Activated CD4-positive, CD25-positive, alpha-beta regulatory T cell treated with anti-CD3 and anti-CD28 coated beads, Interleukin-2, amount 50 U/mL, for 24 hours (primary cell): ENCODE measurements around the gene ACSF2.
"Not testable (repeated sequence)": the region's sequence is repeated elsewhere in the genome, so short reads cannot be mapped to it uniquely, and the experiment has no call there.

Experiments
- ATAC-seq, 2 donors: fragments of 150-1000 bp; cut with Tn5 transposase; one replicate each; pipeline ENCODE4 v1.10.0; 2021; ENCODE audit warnings: mild to moderate bottlenecking in 1 of 2, moderate library complexity in 1 of 2

ACSF2 gene

DNA sequence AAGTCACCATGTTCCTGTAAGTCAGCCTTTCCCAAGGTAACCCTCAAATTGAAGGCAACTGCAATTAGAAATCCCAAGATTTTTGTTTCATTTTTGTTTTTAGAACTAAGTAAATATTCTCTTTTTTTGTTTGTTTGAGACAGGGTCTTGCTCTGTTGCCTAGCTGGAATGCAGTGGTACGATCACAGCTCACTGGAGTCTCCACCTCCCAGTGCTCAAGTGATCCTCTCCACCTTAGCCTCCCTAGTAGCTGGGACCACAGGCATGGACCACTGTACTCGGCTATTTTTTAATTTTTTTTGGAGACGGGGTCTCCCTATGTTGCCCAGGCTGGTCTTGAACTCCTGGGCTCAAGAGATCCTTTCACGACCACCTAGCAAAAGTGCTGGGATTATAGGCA is 18.1 kb upstream of the ACSF2 start:
- ATAC-seq = no peak

DNA sequence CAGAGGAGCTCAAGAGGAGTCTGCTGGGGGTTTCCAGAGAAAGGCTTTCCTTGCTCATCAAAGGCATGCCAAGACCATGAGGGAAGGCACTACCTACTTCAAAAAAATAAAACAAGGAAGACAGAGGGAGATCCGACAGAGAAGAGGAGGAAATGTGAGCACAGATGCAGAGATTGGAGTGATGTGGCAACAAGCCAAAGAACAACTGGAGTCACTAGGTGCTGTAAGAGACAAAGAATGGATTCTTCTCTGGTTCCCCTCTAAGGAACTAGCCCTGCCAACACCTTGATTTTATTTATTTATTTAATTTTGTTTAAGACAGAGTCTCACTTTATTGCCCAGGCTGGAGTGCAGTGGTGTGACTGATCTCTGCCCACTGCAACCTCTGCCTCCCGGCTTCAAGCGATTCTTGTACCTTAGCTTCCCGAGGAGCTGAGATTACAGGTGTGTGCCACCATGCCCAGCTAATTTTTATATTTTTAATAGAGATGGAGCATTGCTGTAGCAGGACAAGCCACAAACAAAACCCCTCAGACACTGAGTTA is 13.8 kb upstream of the ACSF2 start:
- no peak for ATAC-seq

DNA sequence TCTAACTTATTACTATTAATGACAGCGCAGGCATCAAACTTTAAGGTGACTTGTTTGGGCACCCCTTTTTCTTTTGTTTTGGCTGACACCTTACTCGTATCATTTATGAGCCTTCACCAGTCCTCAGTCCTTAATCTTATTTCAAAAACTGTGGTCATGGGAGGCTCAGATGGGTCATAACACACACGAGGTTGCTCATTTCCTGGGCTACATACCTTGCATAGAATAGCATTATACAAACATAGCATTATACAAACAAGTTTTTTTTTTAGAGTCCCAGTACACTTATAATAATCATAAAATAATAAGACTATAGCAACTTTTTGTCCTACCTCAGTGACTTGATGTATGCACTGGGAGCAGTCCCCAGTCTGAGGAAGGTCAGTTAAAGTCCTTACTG is 11.2 kb upstream of the ACSF2 start:
- ATAC-seq = no peak

DNA sequence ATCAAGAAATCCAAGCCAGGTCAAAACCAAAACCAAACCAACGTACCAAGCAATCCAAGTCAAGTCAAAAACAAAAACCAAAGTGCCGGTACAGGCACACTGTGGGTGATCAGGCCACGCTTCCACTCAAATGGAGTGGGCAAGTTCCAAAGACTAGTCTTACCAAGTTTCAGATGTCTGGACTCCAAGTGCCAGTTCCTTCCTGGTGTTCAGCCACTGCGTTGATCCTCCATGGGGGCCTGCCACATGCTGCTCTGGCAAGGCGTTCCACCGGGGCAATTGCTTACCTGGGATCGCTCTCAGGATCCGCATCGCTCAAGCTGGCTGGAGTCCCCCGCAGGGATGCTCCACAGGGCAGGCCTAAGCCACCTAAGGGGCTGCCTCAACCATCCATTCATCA is 6.4 kb upstream of the ACSF2 start:
- ATAC-seq = not testable (repeated sequence)

GRCh38 chr17:50420419-50421112 is 5.5 kb upstream of the ACSF2 start:
- no peak for ATAC-seq

DNA sequence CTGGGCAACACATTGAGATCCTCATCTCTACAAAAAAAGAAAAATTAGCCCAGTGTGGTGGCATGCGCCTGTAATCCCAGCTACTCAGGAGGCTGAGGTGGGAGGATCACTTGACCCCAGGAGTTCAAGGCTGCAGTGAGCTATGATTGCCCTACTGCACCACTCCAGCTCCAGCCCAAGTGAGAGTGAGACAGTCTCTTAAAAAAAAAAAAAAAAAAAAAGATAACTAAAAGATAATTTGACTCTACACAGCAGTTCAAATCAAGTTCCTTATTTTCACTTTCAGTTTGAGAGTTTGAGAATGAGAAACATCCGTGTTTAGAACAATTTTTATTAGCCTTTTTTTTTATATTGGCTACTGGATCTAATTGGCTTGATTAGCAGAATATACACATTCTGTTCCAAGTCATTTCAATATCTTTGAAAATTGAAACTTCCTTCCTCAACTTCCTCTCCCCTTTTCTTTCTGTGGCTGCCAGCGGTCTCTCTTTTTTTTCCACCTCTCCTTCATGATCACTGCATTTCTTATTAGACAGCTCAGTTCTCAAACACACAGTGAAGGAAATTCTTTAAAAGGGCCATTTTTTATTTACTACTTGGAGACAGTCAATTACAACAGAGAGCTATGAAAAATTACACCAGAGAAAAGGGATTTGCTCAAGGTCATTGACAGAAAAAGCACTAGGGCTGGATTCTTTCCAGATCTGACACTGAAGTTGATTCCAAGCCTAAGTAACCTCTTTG is 4.5 kb upstream of the ACSF2 start:
- ATAC-seq = peak; percentile 52 to 60

DNA sequence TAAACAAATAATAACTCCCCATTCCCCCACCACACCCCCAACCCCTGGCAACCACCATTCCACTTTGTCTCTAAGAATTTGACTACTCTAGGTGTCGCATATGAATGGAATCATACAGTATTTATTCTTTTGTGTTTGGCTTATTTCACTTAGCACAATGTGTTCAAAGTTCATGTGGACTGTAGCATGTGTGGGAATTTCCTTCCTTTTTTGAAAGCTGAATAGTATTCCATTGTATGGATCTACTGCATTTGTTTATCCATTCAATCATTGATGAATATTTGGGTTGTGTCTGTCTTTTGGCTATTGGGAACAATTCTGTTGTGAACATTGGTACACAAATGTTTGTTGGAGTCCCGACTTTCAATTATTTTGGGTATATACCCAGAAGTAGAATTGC is 3.3 kb upstream of the ACSF2 start:
- no peak for ATAC-seq

GRCh38 chr17:50423553-50424159 is 2.4 kb upstream of the ACSF2 start:
- no peak for ATAC-seq

DNA sequence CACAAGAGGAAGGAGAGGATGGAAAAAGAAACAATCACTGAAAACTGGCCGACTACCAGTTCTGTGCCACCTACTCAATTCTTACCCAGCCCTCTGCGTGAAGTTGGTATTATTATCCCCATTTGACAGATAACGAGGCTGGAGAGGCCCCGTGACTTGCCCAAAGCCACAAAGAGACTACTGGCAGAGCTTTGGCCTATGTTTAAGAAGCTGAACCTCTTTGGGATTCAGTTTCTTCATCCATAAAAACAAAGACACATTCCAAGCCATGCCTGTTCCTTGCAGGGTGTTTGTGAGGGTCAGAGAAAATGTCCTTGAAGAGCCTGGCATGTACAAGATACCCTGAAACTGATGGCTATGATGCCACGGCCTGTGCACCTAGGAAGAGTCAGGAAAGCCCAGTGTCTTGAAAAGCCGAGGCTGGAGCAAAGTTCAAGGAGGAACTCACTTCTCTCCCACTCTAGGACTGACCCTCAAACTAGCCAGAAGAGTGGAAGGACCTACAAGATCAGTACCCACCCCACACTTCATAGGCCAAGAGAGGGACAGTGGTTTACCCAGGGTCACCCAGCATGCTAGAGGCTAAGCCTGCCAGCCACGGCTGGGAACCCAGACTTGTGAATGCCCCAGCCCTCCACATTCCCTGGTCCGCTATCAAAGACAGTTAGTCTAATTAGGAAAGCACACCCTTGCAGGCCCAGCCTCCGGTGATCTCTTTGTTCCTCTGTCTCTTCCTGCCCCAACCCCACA is 1.6 kb upstream of the ACSF2 start:
- ATAC-seq = no peak

DNA sequence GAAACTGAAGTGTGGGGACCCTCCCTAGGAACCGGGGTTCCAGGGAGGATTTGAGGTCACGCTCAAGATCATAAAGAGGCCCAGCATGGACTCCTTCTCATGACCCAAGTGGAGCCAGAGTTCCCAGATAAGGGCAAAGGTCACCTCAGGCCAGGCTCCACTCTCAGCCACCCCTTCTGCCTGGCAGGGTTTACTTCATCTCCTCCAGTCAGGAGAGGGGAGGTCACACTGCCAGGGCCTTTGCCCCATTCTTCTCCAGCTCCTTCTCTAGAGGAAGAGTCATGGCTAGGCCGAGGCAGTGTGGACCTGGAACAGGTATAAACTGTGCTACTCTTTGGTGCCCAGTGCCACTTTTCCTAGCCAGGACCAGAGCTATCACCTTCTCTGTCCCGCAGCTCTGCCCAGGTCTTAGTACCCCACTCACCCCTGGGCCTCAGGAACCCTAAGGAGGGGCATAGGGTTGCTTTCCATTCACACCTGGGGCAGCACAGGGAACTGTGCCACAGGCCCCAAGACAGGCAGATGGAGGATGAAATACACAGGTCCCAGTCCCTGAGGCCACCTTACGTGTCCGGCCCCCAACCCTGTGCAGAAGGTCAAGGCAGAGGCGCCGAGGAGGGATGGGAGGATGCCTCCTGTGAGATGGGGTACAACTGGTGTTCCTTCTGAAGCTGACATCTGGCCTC is 879 bp upstream of the ACSF2 start:
- ATAC-seq = no peak

GRCh38 chr17:50426472-50426782 is 409 bp downstream of the ACSF2 start:
- ATAC-seq = no peak

- peak; percentile 42 to 48 for ATAC-seq
These were observed 1.1 kb downstream of the ACSF2 start for GRCh38 chr17:50426814-50427787.

- ATAC-seq = not testable (repeated sequence)
These were observed 2.1 kb downstream of the ACSF2 start for GRCh38 chr17:50428126-50428525.

DNA sequence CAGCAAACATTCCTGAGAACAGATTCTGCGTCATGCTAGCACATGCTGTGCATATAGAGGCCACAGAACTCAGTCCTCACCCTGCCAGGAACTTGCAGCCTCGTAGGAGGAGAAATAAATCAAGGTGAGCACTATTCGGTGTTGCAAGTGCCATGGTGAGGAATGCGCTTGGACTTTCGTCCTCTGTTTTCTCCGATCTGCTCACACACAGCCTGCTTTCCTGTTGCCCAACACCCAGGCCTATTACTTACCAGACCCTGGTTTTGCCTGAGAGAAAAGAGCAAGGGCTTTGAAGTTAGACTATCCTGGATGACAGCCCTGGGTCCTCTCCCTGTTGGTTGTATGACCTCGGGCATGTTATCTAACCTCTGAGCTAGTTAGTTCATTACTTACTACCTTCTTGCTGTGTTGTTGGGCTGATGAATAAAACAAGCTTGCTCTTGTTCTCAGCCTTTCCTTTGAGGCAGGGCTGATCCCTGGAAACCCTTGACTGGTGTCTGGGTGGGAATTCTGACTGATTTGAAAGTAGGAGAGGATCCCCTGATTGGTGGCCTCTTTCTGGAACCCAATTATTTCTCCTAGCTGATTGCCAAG is 2.9 kb downstream of the ACSF2 start:
- ATAC-seq = no peak

GRCh38 chr17:50429793-50430192 is 3.8 kb downstream of the ACSF2 start:
- ATAC-seq = no peak

DNA sequence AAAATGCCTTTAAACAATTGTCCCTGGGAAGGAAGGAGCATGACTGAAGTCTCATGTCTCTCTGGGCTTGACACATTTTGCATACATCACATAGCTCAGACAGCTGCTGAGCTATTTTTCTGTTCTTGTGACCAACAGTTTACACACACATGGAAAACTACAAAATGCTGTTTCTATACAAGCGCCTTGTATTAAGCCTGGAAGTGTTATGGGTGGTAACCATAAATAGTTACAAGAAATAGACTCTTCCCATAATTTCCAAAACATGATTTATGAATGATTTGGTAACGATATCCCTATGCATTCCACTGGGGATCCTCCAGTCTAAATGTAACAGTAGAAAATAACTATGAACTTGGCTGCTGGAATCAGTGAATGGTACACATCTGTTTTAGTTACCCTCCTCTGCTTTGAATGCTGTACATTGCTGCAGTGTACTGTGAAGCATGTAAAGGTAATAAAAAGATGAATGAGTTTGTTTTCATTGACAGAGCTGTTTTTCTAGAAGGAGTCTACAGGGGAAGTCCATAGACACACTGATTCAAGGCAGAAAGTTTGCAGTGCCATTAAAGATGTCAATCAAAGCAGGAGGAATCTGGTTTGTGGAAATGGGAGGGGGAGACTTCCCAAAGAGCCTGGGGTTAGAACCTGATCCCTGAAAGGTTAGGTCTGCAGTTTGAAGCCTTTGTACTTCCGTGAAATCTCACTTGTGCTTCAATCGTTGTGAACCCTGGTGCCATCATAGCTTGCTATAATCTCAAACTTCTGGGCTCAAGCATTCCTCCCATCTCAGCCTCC is 5.0 kb downstream of the ACSF2 start:
- ATAC-seq = no peak

DNA sequence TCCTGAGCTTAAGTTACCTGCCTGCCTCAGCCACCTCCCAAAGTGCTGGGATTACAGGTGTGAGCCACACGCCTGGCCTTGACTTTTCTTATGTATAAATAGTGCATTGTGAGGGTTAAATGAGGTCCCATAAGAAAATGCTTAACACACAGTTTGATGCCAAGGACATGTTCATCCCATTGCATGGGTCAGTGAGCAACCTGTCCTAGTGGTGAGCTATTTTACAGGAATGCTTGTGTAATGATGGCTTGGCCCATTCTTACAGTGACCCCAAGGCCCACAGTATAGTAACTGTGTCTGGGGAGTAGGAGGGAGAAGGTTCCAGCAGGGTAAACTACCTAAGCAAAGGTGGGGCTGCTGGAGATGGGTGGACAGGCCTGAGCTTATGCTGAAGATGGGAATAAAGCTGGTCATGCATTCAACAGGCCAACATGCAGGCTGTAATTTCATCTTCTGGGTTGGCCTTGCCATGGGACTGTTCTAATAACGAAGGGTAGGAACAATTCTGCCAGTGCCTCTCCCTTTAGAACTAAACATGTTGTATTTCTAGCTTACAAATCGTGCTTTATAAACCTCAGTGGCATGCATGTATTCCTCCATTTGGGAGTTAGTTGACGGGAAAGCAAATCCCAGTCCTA is 6.2 kb downstream of the ACSF2 start:
- ATAC-seq = no peak

DNA sequence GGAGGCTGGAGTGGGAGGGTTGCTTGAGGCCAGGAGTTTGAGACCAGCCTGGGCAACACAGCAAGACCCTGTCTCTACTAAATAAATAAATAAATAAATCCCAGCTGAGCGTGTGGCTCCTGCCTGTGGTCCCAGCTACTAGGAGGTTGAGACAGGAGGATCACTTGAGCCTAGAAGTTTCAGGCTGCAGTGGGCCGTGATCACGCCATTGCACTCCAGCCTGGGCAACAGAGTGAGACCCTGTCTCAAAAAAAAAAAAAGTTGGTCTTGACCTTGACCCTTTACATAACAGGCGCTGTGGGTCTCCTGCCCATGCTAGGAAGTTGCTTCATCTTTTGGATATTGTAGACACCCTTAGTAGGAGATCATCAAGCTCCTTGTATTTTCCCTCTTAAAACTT is 11.4 kb downstream of the ACSF2 start:
- ATAC-seq = no peak

DNA sequence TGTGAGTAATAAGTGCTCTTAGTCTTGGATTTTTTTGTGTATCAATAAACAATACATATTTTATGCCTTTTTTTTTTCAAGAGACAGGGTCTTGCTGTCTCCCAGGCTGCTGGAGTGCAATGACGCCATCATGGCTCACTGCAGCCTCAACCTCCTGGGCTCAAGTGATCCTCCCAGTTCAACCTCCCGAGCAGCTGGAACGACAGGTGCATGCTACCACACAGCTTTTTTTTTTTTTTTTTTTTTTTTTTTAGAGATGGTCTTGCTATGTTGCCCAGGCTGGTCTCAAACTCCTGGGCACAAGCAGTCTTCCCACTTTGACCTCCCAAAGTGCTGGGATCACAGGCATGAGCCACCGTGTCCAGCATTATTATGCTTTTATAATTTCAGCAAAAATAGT is 13.0 kb downstream of the ACSF2 start:
- no peak for ATAC-seq
